Activated naive CD8-positive, alpha-beta T cell treated with anti-CD3 and anti-CD28 coated beads, Interleukin-2, amount 50 U/mL, for 16 hours (primary cell): Measurements from ENCODE around the gene URB2.
"Not testable (repeated sequence)": the region's sequence is repeated elsewhere in the genome, so short reads cannot be mapped to it uniquely, and the experiment has no call there.

Experiments
- DNase-seq: peaks from one replicate; pipeline ENCODE4 v3.0.0-alpha.2; 2020; ENCODE audit warnings: low read depth, low spot score

The URB2 gene

DNA sequence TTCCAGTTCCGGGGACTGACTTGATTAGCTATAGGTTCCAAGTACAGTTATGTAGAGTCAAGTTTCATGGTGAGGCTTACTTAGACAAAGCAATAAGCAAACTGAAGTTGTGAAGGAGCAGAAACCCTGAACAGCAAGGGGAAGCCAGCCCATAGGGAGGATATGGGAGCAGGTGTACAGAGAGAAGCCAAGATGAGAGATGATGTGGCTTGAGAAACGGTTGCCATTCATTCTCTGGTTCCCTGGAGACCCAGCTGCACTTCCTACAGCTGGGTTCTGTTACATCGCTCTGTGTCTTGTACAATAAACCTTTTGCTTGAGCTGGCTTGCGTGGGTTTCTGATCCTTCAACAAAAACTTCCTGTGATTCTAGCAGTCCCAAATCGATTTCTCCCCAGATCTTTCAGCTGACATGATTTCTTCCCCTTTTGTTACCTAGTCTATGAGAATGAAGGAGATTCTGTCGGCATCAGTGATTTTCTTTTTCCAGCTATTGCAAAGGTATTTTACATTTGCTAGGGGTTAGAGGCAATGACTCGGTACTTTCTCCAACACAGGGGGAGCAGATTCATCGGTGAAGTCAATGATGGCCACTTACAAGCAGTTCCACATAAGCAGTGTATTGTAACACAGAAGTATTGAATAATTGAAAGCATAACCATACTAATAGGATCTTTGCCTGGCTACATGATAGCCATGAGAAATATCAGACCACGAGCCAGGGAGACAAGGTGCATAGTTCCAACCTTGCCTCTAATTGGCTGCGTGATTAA lies 67.3 kb downstream of the URB2 start:
- no peak for DNase-seq

DNA sequence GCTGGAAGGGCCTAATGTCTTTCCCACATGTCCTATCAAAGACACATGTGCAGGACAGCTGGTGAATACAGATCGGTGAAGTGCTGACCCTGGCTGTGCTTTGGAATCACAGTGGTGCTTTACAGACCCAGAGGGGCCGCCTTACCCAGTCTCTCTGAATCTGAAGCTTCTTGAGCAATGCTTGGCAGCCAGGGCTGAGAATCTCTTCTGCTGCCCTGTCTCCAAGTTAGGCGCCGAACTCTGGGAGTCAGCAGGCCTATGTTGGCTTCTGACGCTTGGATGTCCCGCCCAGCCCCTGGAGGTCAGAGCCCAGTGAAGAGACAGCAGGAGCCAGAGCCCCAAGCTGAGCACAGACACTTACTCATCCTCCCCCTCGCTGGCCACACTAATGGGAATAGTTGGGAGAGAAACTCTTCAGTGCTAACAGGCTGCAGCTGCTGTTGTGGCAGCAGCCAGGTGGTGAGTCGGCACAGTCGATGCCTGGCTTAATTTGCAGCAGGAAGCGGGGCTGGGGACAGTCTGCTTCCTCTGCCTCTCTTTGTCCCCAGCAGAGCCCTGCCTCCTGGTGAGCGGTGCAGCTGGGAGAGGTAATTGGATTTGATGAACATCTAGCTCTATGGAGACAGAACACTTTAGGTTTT lies 68.1 kb downstream of the URB2 start:
- DNase-seq, result no peak

DNA sequence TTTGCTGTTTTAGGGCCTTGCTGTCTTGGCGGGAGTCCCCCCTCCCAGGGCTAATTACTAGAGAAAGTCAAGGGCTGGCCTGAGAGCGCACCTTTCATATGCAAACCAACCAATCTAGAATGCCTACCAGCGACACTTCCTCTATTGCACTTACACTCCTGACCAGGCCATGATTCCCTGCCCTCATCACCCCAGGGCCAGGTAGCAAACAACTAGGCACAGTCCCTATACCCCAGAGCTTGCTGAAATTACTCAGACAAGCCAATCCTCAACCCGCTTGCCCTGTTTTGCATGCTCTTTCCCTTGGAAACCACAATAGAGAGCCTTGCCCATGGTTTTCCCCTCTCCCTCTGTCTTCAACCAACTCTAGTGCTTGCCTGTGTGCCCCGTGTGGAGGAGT lies 70.3 kb downstream of the URB2 start:
- no peak for DNase-seq

DNA sequence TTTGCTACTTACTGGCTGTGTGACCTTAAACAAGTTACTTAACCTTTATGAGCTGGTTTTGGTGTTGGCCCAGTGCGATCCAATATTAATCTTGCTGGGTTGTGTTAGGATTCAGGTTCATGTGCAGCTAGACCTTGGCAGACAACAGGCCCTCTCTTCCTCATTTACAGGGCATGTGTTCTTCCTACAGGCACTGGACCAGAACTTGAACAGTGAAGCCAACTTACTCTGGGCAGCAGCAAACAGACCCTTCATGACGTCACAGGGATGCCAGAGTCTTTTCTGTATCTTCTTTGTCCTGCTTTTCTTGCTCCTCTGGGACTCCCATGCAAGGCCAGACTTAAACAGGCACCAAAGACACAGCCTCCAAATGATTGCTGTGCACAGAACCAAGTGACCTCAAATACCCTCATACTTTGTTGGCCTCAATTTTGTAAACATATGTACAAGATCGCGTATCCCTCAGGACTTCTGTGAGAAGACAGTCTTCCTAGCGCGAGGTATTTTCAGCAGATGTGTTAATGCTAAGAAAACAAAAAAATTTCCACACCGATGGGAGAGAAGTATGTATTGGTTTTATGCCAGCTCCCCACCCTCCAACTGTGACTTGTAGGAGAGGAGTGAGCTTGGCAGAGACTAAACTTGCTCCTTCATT lies 73.7 kb downstream of the URB2 start:
- DNase-seq, result no peak

DNA sequence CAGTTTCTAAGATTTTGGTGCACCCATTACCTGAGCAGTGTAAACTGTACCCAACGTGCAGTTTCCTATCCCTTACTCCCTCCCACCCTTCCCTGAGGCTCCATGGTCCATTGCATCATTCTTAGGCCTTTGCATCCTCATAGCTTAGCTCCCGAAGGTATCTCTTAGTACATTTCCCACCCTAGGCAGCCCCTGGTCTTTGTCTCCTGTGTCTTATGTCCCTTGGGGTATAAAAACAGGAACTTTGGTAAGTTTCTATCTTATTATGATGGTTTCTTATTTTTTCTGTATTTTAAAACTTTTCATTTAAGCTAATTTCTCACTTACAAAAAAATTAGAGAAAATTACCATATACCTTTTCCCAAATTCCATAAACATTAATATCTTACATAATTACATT lies 78.1 kb downstream of the URB2 start:
- DNase-seq, result no peak

DNA sequence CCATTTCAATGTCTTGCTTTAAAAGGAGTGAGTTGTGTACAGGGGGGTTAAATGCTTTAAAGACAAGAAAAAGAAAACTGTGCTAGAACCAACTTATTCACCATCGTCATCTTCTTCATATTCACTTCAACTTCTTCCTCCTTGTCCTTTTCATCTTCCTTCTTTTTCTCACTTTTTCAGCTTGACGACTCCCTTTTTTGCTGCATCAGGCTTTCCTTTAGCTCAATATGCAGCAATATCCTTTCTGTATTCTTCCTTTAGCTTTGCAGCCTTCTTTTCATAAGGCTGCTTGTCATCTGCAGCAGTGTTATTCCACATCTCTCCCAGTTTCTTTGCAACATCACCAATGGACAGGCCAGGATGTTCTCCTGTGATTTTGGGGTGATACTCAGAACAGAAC lies 79.1 kb downstream of the URB2 start:
- DNase-seq, result not testable (repeated sequence)

DNA sequence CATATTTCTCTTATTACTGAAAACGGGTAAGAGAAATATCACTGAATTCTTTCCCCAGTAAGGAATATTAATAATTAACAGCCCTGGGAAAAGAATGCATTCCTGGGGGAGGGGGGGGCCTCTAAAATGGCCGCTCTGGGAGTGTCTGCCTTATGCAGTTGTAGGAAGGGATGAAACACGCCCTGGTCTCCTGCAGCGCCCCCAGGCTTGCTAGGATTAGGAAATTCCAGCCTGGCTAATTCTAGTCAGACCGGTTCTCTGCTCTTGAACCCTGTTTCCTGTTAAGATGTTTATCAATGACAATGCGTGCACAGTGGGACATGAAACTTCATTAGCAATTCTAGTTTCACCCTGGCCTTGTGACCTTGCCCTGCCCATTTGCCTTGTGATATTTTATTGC lies 81.1 kb downstream of the URB2 start:
- DNase-seq, result not testable (repeated sequence)

DNA sequence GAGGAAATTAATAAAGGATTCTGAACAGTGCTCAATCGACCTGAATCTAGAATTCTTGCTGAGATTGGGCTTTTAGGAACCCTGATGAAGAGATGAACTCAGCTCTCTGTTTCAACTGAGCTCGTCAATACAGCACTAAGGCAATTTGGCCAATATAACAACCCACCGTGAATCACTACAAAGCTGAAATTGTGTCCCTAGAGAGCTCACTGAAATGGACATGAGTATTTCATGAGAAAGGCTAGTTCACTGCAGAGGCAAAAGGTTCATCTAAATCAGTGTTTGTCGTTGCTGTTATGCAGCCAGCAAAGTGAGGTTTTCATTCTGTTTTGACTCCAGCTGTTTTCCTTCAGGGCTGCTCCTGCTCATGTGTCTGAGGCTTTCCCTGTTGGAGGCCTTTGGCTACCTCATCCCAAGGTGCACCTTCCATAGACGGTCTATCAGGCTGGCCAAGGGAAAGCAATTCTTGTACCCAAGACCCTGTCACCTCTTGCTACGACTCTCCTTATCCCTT lies 83.5 kb downstream of the URB2 start:
- DNase-seq, result no peak
